Activated CD4-positive, alpha-beta T cell treated with anti-CD3 and anti-CD28 coated beads, Interleukin-2, amount 50 U/mL, for 24 hours (primary cell): ENCODE results near the gene MRPL32.
"Not testable (repeated sequence)": the region's sequence is repeated elsewhere in the genome, so short reads cannot be mapped to it uniquely, and the experiment has no call there.

Experiments
- DNase-seq, 2 donors: peaks; one replicate each; pipeline ENCODE4 v3.0.0-alpha.2; 2020; ENCODE audit warnings: low read depth in 1 of 2, low spot score in 1 of 2

The MRPL32 gene

GRCh38 chr7:42931834-42932651, at the start of gene MRPL32, which contains the start of gene PSMA2:
Gene MRPL32 (plus strand): TSS chr7:42932376. CDS start chr7:42932387, 11 bp downstream.
Gene PSMA2 (minus strand): TSS chr7:42932174. CDS start chr7:42932158, 16 bp downstream.
- peak; percentile 80 to 95 for DNase-seq

GRCh38 chr7:42883950-42884349, 48.2 kb upstream of the MRPL32 start:
- no peak for DNase-seq

GRCh38 chr7:42885183-42885582, 47.0 kb upstream of the MRPL32 start:
- DNase-seq: not testable (repeated sequence)

GRCh38 chr7:42886129-42886528, 46.0 kb upstream of the MRPL32 start:
- no peak for DNase-seq

- no peak for DNase-seq
These were observed 45.2 kb upstream of the MRPL32 start for GRCh38 chr7:42886893-42887505.

GRCh38 chr7:42893346-42894240, 38.6 kb upstream of the MRPL32 start:
- DNase-seq: no peak

GRCh38 chr7:42900842-42901241, 31.3 kb upstream of the MRPL32 start:
- no peak for DNase-seq

- DNase-seq: no peak
These were observed 29.8 kb upstream of the MRPL32 start for GRCh38 chr7:42902331-42902730.

- DNase-seq: no peak
These were observed 26.0 kb upstream of the MRPL32 start for GRCh38 chr7:42906181-42906580.

- no peak for DNase-seq
These were observed 24.9 kb upstream of the MRPL32 start for GRCh38 chr7:42907316-42907715.

GRCh38 chr7:42910306-42910705, 21.9 kb upstream of the MRPL32 start:
- DNase-seq: no peak

GRCh38 chr7:42911454-42912447, 20.4 kb upstream of the MRPL32 start, which contains the start of gene C7orf25:
Gene C7orf25 (minus strand): TSS chr7:42912070. CDS start chr7:42910900, 1,170 bp downstream.
- DNase-seq: peak; percentile 92 to 95

GRCh38 chr7:42913591-42913990, 18.6 kb upstream of the MRPL32 start:
- no peak for DNase-seq

GRCh38 chr7:42914009-42914408, 18.2 kb upstream of the MRPL32 start:
- no peak for DNase-seq

- DNase-seq: no peak
These were observed 17.6 kb upstream of the MRPL32 start for GRCh38 chr7:42914421-42915045.

- DNase-seq: no peak
These were observed 16.8 kb upstream of the MRPL32 start for GRCh38 chr7:42915356-42915755.

GRCh38 chr7:42922017-42922753, 10.0 kb upstream of the MRPL32 start:
- no peak for DNase-seq

- no peak for DNase-seq
These were observed 7.8 kb upstream of the MRPL32 start for GRCh38 chr7:42924223-42924838.

- no peak for DNase-seq
These were observed 6.5 kb upstream of the MRPL32 start for GRCh38 chr7:42925630-42926029.
